PFSK-1 (cell line): ENCODE data around the gene LONP1.

ENCODE experiments used
- POLR2AphosphoS5 ChIP-seq: IDR thresholded peaks from 2 replicates; pipeline ENCODE4 v1.6.1; 2012; ENCODE audit warnings: low read depth, mild to moderate bottlenecking, control low read depth, low read length, moderate library complexity
- SIN3A ChIP-seq: IDR thresholded peaks from 2 replicates; pipeline ENCODE4 v1.6.1; 2012; ENCODE audit warnings: mild to moderate bottlenecking, low read length, moderate library complexity, borderline replicate concordance; ENCODE audit not compliant: insufficient read depth
- TAF1 ChIP-seq: IDR thresholded peaks from 2 replicates; pipeline ENCODE4 v1.6.1; 2012; ENCODE audit warnings: low read length, control low read depth, borderline replicate concordance; ENCODE audit not compliant: insufficient read depth
- TF ChIP-seq, protein P1 (sequence below), 2 experiments: IDR thresholded peaks; 2 replicates each; pipeline versions ENCODE4 v1.6.1 to v1.8.0; 2011 to 2012; ENCODE audit warnings: low read depth in 2 of 2, low read length in 2 of 2, control low read depth in 1 of 2, inconsistent platforms in 1 of 2, mild to moderate bottlenecking in 1 of 2, moderate library complexity in 1 of 2; ENCODE audit not compliant: insufficient read depth in 1 of 2

DNA sequence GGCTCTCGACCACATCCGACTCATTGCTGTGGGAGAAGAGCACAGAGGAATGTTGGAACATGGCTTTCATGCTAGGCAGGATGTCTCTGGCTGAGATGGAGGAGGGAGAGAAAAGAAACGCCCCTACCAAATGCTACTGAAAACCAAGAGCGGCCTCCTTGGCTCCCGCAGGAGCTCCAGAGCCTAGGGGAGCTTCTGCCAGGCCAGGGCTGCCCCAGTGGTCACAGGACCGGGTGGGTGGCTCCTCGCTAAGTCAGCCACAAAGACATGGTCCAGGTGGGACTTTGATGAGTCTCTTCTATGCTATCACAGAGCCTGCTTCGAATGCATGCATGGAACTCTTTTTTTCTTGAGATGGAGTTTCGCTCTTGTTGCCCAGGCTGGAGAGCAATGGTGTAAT is 6.7 kb downstream of the LONP1 start:
- TF ChIP-seq SIN3A: no peak
- no peak for TF ChIP-seq TAF1
- TF ChIP-seq, protein P1, sequence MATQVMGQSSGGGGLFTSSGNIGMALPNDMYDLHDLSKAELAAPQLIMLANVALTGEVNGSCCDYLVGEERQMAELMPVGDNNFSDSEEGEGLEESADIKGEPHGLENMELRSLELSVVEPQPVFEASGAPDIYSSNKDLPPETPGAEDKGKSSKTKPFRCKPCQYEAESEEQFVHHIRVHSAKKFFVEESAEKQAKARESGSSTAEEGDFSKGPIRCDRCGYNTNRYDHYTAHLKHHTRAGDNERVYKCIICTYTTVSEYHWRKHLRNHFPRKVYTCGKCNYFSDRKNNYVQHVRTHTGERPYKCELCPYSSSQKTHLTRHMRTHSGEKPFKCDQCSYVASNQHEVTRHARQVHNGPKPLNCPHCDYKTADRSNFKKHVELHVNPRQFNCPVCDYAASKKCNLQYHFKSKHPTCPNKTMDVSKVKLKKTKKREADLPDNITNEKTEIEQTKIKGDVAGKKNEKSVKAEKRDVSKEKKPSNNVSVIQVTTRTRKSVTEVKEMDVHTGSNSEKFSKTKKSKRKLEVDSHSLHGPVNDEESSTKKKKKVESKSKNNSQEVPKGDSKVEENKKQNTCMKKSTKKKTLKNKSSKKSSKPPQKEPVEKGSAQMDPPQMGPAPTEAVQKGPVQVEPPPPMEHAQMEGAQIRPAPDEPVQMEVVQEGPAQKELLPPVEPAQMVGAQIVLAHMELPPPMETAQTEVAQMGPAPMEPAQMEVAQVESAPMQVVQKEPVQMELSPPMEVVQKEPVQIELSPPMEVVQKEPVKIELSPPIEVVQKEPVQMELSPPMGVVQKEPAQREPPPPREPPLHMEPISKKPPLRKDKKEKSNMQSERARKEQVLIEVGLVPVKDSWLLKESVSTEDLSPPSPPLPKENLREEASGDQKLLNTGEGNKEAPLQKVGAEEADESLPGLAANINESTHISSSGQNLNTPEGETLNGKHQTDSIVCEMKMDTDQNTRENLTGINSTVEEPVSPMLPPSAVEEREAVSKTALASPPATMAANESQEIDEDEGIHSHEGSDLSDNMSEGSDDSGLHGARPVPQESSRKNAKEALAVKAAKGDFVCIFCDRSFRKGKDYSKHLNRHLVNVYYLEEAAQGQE (IDR thresholded peaks at IDR 0.05; ENCODE audit: insufficient read depth in 1 of 2, low read depth in 2 of 2, low read length in 2 of 2): no peak
- no peak for TF ChIP-seq POLR2AphosphoS5
